ENCODE measurements around the gene IMMP2L.
"Not testable (repeated sequence)": the region's sequence is repeated elsewhere in the genome, so short reads cannot be mapped to it uniquely, and the experiment has no call there.

IMMP2L gene

GRCh38 chr7:111262293-111263116, 299.8 kb downstream of the IMMP2L start:
- DNase-seq (ENCODE audit: low spot score) = no peak

GRCh38 chr7:111261496-111261895, 300.8 kb downstream of the IMMP2L start:
- no peak for DNase-seq (ENCODE audit: low spot score)

- DNase-seq (ENCODE audit: low spot score) = no peak
Observed at GRCh38 chr7:111259991-111260390, 302.3 kb downstream of the IMMP2L start.

- no peak for DNase-seq (ENCODE audit: low spot score)
Observed at GRCh38 chr7:111256391-111256790, 305.9 kb downstream of the IMMP2L start.

GRCh38 chr7:111255576-111255975, 306.7 kb downstream of the IMMP2L start:
- DNase-seq (ENCODE audit: low spot score) = no peak

- DNase-seq (ENCODE audit: low spot score) = not testable (repeated sequence)
Observed at GRCh38 chr7:111251365-111251764, 310.9 kb downstream of the IMMP2L start.

GRCh38 chr7:111249807-111250206, 312.5 kb downstream of the IMMP2L start:
- not testable (repeated sequence) for DNase-seq (ENCODE audit: low spot score)

- DNase-seq (ENCODE audit: low spot score) = no peak
Observed at GRCh38 chr7:111242141-111242755, 320.0 kb downstream of the IMMP2L start.

GRCh38 chr7:111240371-111240770, 321.9 kb downstream of the IMMP2L start:
- no peak for DNase-seq (ENCODE audit: low spot score)

GRCh38 chr7:111239437-111239836, 322.9 kb downstream of the IMMP2L start:
- no peak for DNase-seq (ENCODE audit: low spot score)

- DNase-seq (ENCODE audit: low spot score) = no peak
Observed at GRCh38 chr7:111238886-111239285, 323.4 kb downstream of the IMMP2L start.

- no peak for DNase-seq (ENCODE audit: low spot score)
Observed at GRCh38 chr7:111235709-111236108, 326.6 kb downstream of the IMMP2L start.

GRCh38 chr7:111232249-111233084, 329.8 kb downstream of the IMMP2L start:
- DNase-seq (ENCODE audit: low spot score) = no peak

GRCh38 chr7:111229916-111230315, 332.4 kb downstream of the IMMP2L start:
- DNase-seq (ENCODE audit: low spot score) = no peak

- no peak for DNase-seq (ENCODE audit: low spot score)
Observed at GRCh38 chr7:111229181-111229740, 333.0 kb downstream of the IMMP2L start.

- no peak for DNase-seq (ENCODE audit: low spot score)
Observed at GRCh38 chr7:111228437-111228836, 333.9 kb downstream of the IMMP2L start.

GRCh38 chr7:111226800-111227199, 335.5 kb downstream of the IMMP2L start:
- DNase-seq (ENCODE audit: low spot score) = no peak

- no peak for DNase-seq (ENCODE audit: low spot score)
Observed at GRCh38 chr7:111224354-111225231, 337.7 kb downstream of the IMMP2L start.

GRCh38 chr7:111223802-111224253, 338.5 kb downstream of the IMMP2L start:
- no peak for DNase-seq (ENCODE audit: low spot score)

- no peak for DNase-seq (ENCODE audit: low spot score)
Observed at GRCh38 chr7:111215550-111215949, 346.7 kb downstream of the IMMP2L start.

GRCh38 chr7:111212857-111213523, 349.3 kb downstream of the IMMP2L start:
- DNase-seq (ENCODE audit: low spot score) = no peak

All from CD4-positive, alpha-beta T cell treated with Interleukin-15 for 4 hours (primary cell).